WTC11 (cell line): Measurements from ENCODE around the gene FTCD. TPM values are rescaled to one million over a fixed set of nuclear protein-coding genes. Genes with fewer than 3 reads are reported as not detected.

Source experiments
- ATAC-seq: fragments of 200-7000 bp; cut with Tn5 transposase; 2 replicates; pipeline ENCODE4 v1.10.0; 2021; ENCODE audit warnings: mild to moderate bottlenecking, moderate library complexity
- CTCF ChIA-PET: fragments of 300-600 bp; sonication (Branson Sonifier 250); formaldehyde crosslinking; loops from one replicate; lab custom pipeline; 2021; ENCODE audit warnings: antibody characterized with exemption; lab: Charles Lee
- POLR2A ChIA-PET: fragments of 350-600 bp; sonication (Branson Sonifier 250); formaldehyde crosslinking; loops from one replicate; lab custom pipeline; 2021; ENCODE audit warnings: antibody characterized with exemption; lab: Charles Lee
- DNase-seq: peaks from one replicate; pipeline ENCODE4 v3.0.0; 2021; ENCODE audit warnings: low spot score
- H3K27ac Mint-ChIP-seq: 2 replicates; pipeline ENCODE4 v1.8.0; 2021; ENCODE audit warnings: mixed read lengths
- H3K27me3 Mint-ChIP-seq: 2 replicates; pipeline ENCODE4 v1.8.0; 2021; ENCODE audit warnings: low read depth, mild to moderate bottlenecking, moderate library complexity, mixed read lengths
- H3K36me3 Mint-ChIP-seq: 2 replicates; pipeline ENCODE4 v1.8.0; 2021; ENCODE audit warnings: mixed read lengths
- H3K4me1 Mint-ChIP-seq: 2 replicates; pipeline ENCODE4 v1.8.0; 2022; ENCODE audit warnings: mixed read lengths
- H3K4me3 Mint-ChIP-seq: 2 replicates; pipeline ENCODE4 v1.8.0; 2021; ENCODE audit warnings: mild to moderate bottlenecking, moderate library complexity, mixed read lengths
- H3K9me3 Mint-ChIP-seq: 2 replicates; pipeline ENCODE4 v1.8.0; 2021; ENCODE audit warnings: mixed read lengths
- CBFB ChIP-seq: sonication (generic); formaldehyde crosslinking; IDR thresholded peaks from 2 replicates; pipeline ENCODE4 v1.8.1; 2022; ENCODE audit warnings: mild to moderate bottlenecking, low read depth, missing genetic modification reagents
- FOXK1 ChIP-seq: sonication (generic); formaldehyde crosslinking; IDR thresholded peaks from 2 replicates; pipeline ENCODE4 v1.8.0; 2022; ENCODE audit warnings: mild to moderate bottlenecking, moderate library complexity, missing genetic modification reagents
- FOXP4 ChIP-seq: sonication (generic); formaldehyde crosslinking; IDR thresholded peaks from 2 replicates; pipeline ENCODE4 v1.8.0; 2022; ENCODE audit warnings: mild to moderate bottlenecking, missing genetic modification reagents
- GABPB1 ChIP-seq: sonication (generic); formaldehyde crosslinking; IDR thresholded peaks from 2 replicates; pipeline ENCODE4 v1.8.1; 2023; ENCODE audit warnings: mild to moderate bottlenecking, missing genetic modification reagents
- GTF2I ChIP-seq: fragments of 250-450 bp; sonication (Bioruptor Pico); conservative IDR thresholded peaks from 2 replicates; pipeline ENCODE4 v1.4.0; 2021; ENCODE audit warnings: mild to moderate bottlenecking
- MLX ChIP-seq: sonication (generic); formaldehyde crosslinking; IDR thresholded peaks from 2 replicates; pipeline ENCODE4 v1.8.1; 2023; ENCODE audit warnings: mild to moderate bottlenecking, missing genetic modification reagents, moderate library complexity
- PRDM15 ChIP-seq: sonication (generic); formaldehyde crosslinking; IDR thresholded peaks from 2 replicates; pipeline ENCODE4 v1.8.0; 2022; ENCODE audit warnings: missing genetic modification reagents
- TEAD1 ChIP-seq: sonication (generic); formaldehyde crosslinking; IDR thresholded peaks from 2 replicates; pipeline ENCODE4 v1.8.0; 2022; ENCODE audit warnings: mild to moderate bottlenecking, missing genetic modification reagents
- TEAD4 ChIP-seq: sonication (generic); formaldehyde crosslinking; IDR thresholded peaks from 2 replicates; pipeline ENCODE4 v1.8.0; 2022; ENCODE audit warnings: mild to moderate bottlenecking, missing genetic modification reagents
- USF1 ChIP-seq: sonication (generic); formaldehyde crosslinking; IDR thresholded peaks from 2 replicates; pipeline ENCODE4 v1.8.0; 2022; ENCODE audit warnings: mild to moderate bottlenecking, missing genetic modification reagents
- total RNA-seq: library from RNA; stranded (reverse); gene quantifications from 3 replicates; pipeline ENCODE4 v1.2.3, GENCODE V29; 2021
- TF ChIP-seq, protein P1 (sequence below): sonication (generic); formaldehyde crosslinking; IDR thresholded peaks from 2 replicates; pipeline ENCODE4 v1.8.0; 2023; ENCODE audit warnings: mild to moderate bottlenecking, missing genetic modification reagents

Gene FTCD
- total RNA-seq, 1 experiment from 2014 or later = 6.1 TPM

DNA sequence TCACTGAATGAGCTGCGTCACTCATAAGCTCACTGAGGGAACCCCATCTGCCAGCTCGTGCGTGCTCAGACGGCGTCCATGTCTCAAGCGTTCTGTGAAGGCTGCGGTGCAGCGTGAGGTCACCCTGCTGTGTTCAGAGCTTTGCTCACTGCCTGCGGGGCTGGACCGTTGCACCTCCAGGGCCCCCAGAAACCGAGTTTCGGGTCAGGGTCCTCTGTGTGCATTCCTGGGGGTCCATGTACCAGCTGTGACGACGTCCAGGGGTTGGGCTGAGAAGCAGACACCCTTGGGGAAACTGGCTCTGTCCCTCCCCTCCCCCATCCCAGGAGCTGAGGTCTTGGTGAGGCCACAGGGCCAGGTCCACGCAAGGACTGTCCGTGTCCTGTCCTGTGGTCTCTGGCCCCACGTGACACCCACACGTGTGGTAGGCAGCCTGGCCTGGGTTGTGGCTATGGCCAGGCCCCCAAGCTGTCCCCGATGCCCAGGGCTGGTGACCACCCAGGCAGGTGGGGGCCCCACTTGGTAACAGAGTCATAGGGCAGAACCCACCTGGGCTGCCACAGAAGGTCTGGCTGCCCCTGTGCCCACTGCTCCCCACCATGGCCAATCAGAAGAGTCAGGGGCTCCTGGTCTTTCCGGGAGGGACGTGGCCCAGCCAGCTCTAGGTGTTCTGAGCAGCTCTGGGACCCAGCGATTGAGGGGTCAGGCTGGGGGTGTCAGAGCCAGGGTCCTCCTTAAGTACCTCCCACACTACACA lies 24.4 kb downstream of the FTCD start:
- peaks cover 2% of the 10 kb centered on the region; the same call in 1 of the 2 replicates for H3K4me1 Mint-ChIP-seq
- ChIA-PET POLR2A (no interaction called here), CTCF (interaction anchor here (0.7 to 3.7 kb wide), 5 partner anchors 10 to 159 kb away, joined by 3 to 40 read pairs (median 4); no protein-coding TSS in a partner anchor)
- no peaks in the 10 kb centered on the region; the same call in 1 of the 2 replicates for H3K27me3 Mint-ChIP-seq
- ATAC-seq (no peak), DNase-seq (no peak)
- H3K27ac Mint-ChIP-seq = no peak overlapping the region
- H3K36me3 Mint-ChIP-seq = peaks cover 6% of the 10 kb centered on the region; the same call in 1 of the 2 replicates
- no peak overlapping the region for H3K4me3 Mint-ChIP-seq
- TF ChIP-seq USF1 (CRISPR knock-in tag) (no peak), MLX (no peak), TEAD4 (no peak), FOXP4 (CRISPR knock-in tag) (0 out of 2 replicates have a peak, but pooled peaks have one; percentile 30)
- no peaks in the 10 kb centered on the region for H3K9me3 Mint-ChIP-seq

GRCh38 chr21:46129846-46130651 lies 25.3 kb downstream of the FTCD start:
- H3K27ac Mint-ChIP-seq = no peak overlapping the region
- CTCF ChIA-PET = interaction anchor here (0.8 to 3.7 kb wide), 5 partner anchors 12 to 158 kb away, joined by 4 to 40 read pairs (median 5); no protein-coding TSS in a partner anchor
- H3K27me3 Mint-ChIP-seq = no peaks in the 10 kb centered on the region; the same call in 1 of the 2 replicates
- ATAC-seq (no peak), DNase-seq (no peak)
- POLR2A ChIA-PET = interaction anchor here (0.6 kb wide), 1 partner anchor 346 kb away, joined by 4 read pairs; no protein-coding TSS in a partner anchor
- no peaks in the 10 kb centered on the region for H3K9me3 Mint-ChIP-seq
- TF ChIP-seq GTF2I (CRISPR knock-in tag) = no peak
- no peak for TF ChIP-seq TEAD1 (CRISPR knock-in tag)
- no peak for TF ChIP-seq GABPB1
- TF ChIP-seq FOXK1 (CRISPR knock-in tag) = no peak
- no peak for TF ChIP-seq PRDM15 (CRISPR knock-in tag)
- TF ChIP-seq, protein P1, sequence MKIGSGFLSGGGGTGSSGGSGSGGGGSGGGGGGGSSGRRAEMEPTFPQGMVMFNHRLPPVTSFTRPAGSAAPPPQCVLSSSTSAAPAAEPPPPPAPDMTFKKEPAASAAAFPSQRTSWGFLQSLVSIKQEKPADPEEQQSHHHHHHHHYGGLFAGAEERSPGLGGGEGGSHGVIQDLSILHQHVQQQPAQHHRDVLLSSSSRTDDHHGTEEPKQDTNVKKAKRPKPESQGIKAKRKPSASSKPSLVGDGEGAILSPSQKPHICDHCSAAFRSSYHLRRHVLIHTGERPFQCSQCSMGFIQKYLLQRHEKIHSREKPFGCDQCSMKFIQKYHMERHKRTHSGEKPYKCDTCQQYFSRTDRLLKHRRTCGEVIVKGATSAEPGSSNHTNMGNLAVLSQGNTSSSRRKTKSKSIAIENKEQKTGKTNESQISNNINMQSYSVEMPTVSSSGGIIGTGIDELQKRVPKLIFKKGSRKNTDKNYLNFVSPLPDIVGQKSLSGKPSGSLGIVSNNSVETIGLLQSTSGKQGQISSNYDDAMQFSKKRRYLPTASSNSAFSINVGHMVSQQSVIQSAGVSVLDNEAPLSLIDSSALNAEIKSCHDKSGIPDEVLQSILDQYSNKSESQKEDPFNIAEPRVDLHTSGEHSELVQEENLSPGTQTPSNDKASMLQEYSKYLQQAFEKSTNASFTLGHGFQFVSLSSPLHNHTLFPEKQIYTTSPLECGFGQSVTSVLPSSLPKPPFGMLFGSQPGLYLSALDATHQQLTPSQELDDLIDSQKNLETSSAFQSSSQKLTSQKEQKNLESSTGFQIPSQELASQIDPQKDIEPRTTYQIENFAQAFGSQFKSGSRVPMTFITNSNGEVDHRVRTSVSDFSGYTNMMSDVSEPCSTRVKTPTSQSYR (CRISPR knock-in tag) = no peak
- no peak for TF ChIP-seq CBFB (CRISPR knock-in tag)
- H3K4me1 Mint-ChIP-seq = no peaks in the 10 kb centered on the region; the same call in 1 of the 2 replicates
- peaks cover 9% of the 10 kb centered on the region; the same call in 1 of the 2 replicates for H3K36me3 Mint-ChIP-seq
- no peak overlapping the region for H3K4me3 Mint-ChIP-seq
